Lung microvascular endothelial cell (primary cell): Measurements from ENCODE around the gene CCSER1. TPM values are rescaled to one million over a fixed set of nuclear protein-coding genes. Genes with fewer than 3 reads are reported as not detected.
"Not testable (repeated sequence)": the region's sequence is repeated elsewhere in the genome, so short reads cannot be mapped to it uniquely, and the experiment has no call there.

ENCODE experiments used
- DNase-seq, 2 donors: peaks; one replicate each; pipeline versions ENCODE4 v3.0.0 to v3.0.0-alpha.2; 2010; ENCODE audit warnings: low read depth in 2 of 2
- total RNA-seq: library from RNA; depleted of rRNA; stranded (reverse); fragments of >200 nt; gene quantifications from 2 replicates; pipeline ENCODE4 v1.2.1, GENCODE V29; 2014

CCSER1 gene
- total RNA-seq, 1 donor from 2014 or later, result 0.20 TPM

DNA sequence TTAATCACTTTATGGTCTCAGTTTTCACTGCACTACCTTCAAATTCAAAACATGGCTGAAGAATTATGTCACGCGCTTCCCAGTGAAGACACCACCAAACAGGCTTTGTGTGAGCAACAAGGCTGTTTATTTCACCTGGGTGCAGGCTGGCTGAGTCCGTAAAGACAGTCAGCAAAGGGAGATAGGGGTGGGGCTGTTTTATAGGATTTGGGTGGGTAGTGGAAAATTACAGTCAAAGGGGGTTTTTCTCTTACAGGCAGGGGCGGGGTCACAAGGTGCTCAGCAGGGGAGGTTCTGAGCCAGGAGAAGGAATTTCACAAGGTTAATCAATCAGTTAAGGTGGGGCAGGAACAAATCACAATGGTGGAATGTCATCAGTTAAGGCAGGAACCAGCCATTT, 1141.3 kb downstream of the CCSER1 start:
- not testable (repeated sequence) for DNase-seq

DNA sequence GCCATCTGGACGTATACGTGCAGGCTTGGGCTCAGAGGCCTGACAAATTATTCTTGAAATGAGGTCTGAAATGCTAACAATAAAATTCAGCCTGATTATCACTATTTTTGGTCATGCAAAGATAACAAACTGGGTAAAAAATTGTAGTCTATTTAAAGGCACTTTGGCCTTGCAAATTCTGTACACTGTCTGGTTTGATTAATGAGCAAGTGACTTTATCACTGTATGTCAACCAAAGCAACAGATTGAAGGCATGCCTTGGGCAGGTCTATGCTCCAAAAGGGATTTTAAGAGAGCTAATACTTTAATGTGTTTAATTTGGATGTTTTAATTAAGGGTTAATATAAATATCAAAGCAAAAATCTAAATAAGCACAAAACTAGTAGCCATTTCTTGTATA, 1141.7 kb downstream of the CCSER1 start:
- DNase-seq, result no peak

DNA sequence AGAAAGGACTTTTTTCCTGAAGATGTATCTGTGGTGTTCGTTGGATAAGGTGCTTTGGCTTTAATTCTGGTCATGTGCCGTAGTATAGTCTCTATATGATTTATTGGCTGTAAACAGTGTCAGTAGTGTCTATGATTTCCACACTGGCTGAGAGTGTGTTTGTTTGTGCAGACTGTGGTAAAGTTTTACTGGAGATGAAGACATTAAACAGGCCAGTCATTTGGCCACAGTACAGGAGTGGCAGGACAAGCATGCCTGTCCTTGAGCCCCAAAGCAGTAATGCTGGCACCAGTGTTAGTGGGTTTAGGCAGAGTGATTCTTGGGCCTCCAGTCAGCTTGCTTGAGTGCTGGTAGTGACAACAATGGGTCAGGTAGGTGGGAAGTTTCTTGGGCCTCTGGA, 1152.7 kb downstream of the CCSER1 start:
- DNase-seq, result no peak

- DNase-seq, result no peak
Measured at GRCh38 chr4:91280551-91281290, 1153.5 kb downstream of the CCSER1 start.

GRCh38 chr4:91282217-91282616, 1155.0 kb downstream of the CCSER1 start:
- DNase-seq, result no peak

GRCh38 chr4:91283726-91284230, 1156.6 kb downstream of the CCSER1 start:
- DNase-seq, result no peak

DNA sequence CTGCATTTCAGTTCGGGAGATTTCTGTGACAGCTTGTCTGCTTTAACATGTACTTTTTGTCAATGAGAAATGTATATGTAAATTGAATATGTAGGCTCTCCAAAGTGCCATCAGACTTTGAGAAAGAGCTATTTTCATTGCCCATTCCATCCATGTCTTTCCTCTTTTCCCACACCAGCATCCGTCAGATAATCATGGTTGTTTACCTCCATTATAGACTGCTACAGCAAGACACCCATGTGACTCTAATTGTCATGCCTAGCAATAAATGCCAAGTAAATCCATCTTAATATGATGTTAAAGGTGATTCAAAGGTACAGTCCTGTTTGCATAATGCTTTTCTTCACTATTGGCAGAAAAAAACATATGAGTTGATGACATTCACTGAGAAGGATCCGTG, 1157.3 kb downstream of the CCSER1 start:
- no peak for DNase-seq

DNA sequence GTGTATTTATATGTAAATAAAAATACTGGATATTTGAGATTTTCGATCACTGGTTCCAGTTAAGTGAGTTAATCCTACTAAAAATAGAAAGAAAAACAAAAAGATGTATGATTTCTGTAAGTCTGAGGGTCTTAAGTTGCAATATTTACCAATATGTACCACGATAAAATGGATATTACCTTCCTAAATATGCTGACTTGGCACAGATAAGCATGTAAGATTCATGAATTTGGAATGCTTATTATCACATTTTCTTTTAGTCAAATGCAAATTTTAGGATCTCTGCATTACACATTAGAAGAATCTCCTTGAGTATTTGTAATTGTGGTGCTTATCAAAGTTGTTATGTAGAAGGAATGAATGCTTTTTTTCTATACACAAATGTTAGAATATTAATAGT, 1158.3 kb downstream of the CCSER1 start:
- DNase-seq, result no peak

DNA sequence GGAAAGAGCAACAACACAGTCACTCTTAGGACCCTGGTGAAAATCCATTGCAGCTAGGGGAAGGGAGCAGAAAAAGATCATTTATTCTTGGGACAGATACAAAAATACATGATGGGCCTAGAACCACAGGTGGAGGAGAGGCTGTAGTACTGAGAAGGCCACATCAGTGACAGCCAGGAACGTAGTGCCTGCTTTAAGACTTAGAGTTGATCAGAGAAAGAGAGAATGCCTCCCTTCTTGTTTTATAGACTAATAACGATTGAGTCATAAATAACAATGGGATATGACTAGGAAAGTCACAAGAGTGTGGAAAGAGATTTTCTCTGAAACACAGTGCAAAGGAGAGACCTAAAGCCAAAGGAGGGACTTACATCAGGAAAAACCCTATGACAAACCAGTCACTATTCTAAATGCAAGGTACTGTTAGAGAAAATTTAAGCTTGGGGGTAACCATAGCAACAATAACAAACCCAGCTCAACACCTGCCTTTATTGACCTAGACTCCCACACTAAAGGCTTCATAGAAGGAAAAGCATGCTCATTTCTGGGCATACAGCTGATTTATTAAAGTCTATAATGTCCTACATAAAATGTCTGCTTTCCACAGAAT, 1161.6 kb downstream of the CCSER1 start:
- DNase-seq, result no peak

DNA sequence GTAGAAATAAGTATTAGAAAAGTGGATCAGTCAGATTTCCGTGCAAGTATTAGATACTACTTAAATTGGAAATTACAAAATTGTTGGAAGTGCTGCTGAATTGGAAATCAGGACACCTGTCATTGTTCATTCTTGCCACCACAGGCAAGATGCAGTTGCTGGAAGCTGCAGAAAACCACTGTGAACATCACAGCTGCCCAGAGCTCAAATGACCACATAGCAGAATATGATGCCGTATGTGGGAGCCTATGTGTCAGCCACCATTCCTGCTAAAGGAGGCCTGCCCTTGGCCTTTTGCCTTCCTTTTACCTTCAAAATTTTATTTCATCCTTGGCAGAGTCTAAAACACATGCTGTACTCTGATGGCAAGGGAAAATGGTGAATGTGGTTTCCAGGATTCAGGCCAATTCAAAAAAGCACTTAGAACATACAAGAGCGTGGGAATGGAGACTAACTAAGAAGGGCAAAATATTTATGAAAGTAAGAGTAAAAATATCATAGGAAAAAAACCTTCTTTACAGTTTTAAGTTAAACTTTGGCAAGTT, 1171.0 kb downstream of the CCSER1 start:
- no peak for DNase-seq

GRCh38 chr4:91298824-91299223, 1171.6 kb downstream of the CCSER1 start:
- no peak for DNase-seq

DNA sequence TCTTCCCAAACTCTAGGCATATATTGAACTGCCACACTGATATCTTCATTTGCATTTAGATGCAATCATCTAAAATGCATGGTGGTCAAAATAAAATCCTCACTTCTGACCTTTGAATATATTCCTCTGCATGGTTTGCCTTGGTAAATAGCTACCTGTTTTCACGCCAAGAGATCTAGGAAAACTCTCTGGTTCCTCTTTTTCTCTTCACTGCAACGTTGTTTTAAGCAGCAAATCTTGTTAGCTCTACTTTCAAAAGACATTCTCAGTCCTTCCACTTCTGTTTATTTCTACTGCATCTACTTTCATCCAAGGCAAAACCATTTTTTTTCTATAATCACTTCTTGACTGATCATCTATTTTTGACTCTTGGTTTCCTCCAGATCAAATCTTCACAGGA, 1174.9 kb downstream of the CCSER1 start:
- no peak for DNase-seq

- no peak for DNase-seq
Measured at GRCh38 chr4:91304292-91304691, 1177.1 kb downstream of the CCSER1 start.

- DNase-seq, result no peak
Measured at GRCh38 chr4:91317434-91317833, 1190.2 kb downstream of the CCSER1 start.

GRCh38 chr4:91319556-91320268, 1192.5 kb downstream of the CCSER1 start:
- no peak for DNase-seq

DNA sequence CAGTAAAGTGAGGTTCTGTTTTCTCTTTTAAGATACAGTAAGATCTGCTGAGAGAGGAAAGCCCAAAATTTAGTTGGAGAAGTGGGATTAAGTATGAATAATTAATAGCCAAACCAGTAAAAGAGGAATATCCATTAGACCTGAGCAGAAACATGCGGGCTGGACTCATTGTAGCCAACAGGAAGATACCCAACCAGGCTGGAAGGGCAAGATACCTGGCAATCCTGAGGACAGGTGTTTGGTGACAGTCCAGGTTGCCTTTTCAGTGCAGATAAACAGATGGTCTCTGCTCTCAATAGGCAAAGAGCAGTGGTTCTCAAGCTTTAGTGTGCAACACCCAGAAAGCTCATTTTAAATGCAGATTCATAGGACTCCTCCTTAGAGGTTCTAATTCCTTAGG, 1195.8 kb downstream of the CCSER1 start:
- no peak for DNase-seq

DNA sequence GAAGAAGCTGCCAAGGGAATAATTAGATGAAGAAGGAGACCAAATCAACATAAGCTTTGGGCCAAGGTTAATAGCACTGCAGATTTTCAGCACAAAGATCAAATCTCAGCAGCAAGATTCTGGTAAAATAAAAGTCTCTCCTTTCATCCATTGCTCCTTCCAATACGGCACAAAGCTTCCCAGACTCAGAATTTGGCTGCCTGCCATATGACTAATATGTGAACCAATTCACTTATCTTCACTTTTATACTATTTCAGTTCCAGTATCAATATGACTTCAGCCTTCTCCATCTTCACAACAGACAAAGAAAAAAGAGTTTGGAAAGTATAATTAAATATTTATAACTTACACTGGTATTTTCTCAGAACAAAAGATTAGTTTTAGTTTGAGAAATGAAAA, 1198.3 kb downstream of the CCSER1 start:
- DNase-seq, result peak in 1 of 2 donors; percentile 0

DNA sequence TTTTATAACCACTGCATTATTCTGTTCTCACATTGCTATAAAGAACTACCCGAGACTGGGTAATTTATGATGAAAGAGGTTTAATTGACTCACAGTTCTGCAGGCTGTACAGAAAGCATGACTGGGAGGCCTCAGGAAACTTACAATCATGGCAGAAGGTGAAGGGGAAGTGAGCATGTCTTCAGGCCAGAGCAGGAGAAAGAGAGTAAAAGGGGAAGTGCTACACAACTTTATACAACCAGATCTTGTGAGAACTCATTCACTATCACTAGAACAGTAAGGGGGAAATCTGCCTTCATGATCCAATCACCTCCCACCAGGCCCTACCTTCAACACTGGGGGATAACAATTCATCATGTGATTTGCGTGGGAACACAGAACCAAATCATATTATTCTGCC, 1199.0 kb downstream of the CCSER1 start:
- DNase-seq, result not testable (repeated sequence)

DNA sequence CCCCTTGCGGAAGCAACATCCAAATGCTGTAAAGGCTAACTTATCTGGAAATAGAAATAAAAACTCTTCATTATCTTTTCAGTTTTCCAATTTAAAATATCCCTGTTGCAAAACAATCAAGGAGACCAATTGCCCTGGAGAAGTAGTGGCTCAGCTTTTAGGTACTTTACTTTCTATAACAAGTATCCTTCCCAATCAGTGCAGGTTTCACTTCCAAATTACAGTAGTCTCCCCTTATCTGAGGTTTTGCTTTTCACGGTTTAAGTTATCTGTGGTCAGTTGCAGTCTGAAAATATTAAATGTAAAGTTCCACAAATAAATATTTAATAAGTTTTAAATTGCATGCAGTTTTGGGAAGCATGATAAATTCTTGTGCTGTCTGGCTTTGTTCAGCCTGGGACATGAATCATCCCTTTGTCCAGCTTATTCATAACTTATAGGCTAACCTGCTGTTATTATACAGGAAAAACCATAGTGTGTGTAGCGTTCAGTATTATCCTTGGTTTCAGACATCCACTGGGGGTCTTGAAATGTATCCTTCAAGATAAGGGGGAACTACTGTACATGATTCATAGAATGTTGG, 1203.5 kb downstream of the CCSER1 start:
- no peak for DNase-seq

GRCh38 chr4:91340822-91341221, 1213.6 kb downstream of the CCSER1 start:
- no peak for DNase-seq

DNA sequence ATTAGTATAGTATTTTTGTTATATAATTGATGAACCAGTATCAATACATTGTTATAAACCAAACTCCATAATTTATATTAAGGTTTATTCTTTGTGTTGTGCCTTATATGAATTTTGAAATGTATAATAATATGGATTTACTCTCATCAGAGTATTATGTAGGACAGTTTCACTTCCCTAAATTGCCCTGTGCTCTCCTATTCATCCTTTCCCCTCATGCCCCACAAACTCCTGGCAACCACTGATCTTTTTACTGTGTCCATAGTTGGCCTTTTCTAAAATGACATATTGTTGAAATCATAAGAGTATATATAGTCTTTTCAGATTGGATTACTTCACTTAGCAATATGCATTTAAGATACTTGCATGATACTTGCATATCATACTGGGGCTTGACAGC, 1218.4 kb downstream of the CCSER1 start:
- DNase-seq, result no peak

GRCh38 chr4:91356496-91356895, 1229.3 kb downstream of the CCSER1 start:
- DNase-seq, result not testable (repeated sequence)
